ENCODE data around the gene SUCO.

DNA sequence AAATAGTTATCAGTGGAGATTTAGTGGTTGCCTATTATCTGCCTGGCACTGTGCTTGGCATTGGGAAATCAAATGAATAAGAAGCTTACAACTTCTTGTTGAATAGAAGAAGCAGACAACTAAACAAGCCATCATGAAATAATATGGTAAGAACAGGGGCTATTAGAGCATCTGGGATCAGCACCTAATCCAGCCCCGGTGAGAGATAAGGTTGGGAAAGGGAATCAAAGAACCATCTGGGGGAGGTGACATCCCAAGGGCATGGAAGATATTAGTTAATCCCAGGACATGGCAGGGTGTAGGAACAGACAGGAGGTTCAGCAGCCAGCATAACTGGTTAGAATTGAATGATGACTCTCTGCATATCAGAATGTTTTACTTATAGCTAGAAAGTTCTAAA, 36.3 kb upstream of the SUCO start:
- TF ChIP-seq, protein P1, sequence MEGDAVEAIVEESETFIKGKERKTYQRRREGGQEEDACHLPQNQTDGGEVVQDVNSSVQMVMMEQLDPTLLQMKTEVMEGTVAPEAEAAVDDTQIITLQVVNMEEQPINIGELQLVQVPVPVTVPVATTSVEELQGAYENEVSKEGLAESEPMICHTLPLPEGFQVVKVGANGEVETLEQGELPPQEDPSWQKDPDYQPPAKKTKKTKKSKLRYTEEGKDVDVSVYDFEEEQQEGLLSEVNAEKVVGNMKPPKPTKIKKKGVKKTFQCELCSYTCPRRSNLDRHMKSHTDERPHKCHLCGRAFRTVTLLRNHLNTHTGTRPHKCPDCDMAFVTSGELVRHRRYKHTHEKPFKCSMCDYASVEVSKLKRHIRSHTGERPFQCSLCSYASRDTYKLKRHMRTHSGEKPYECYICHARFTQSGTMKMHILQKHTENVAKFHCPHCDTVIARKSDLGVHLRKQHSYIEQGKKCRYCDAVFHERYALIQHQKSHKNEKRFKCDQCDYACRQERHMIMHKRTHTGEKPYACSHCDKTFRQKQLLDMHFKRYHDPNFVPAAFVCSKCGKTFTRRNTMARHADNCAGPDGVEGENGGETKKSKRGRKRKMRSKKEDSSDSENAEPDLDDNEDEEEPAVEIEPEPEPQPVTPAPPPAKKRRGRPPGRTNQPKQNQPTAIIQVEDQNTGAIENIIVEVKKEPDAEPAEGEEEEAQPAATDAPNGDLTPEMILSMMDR (IDR thresholded peaks at IDR 0.05; ENCODE audit: insufficient read depth, low read depth, low read length): no peak
- no peak for TF ChIP-seq EZH2 (IDR thresholded peaks at IDR 0.05; ENCODE audit: insufficient read depth, low read length)

Data from astrocyte (in vitro differentiated cells and primary cell).